Activated CD4-positive, CD25-positive, alpha-beta regulatory T cell treated with anti-CD3 and anti-CD28 coated beads, Interleukin-2, amount 50 U/mL, for 24 hours (primary cell): ENCODE data around the gene PPM1J.

Experiments
- ATAC-seq, 2 donors: fragments of 150-1000 bp; cut with Tn5 transposase; one replicate each; pipeline ENCODE4 v1.10.0; 2021; ENCODE audit warnings: mild to moderate bottlenecking in 1 of 2, moderate library complexity in 1 of 2

Gene PPM1J

GRCh38 chr1:112687785-112688496, 27.2 kb downstream of the PPM1J start:
- no peak for ATAC-seq

GRCh38 chr1:112687361-112687760, 27.8 kb downstream of the PPM1J start:
- no peak for ATAC-seq

GRCh38 chr1:112686835-112687234, 28.3 kb downstream of the PPM1J start:
- ATAC-seq = no peak

- no peak for ATAC-seq
Measured at GRCh38 chr1:112686417-112686816, 28.7 kb downstream of the PPM1J start.

GRCh38 chr1:112685913-112686312, 29.2 kb downstream of the PPM1J start:
- no peak for ATAC-seq

- no peak for ATAC-seq
Measured at GRCh38 chr1:112678605-112679004, 36.5 kb downstream of the PPM1J start.

- ATAC-seq = no peak
Measured at GRCh38 chr1:112677501-112677900, 37.6 kb downstream of the PPM1J start.

GRCh38 chr1:112676543-112676942, 38.6 kb downstream of the PPM1J start:
- no peak for ATAC-seq

- no peak for ATAC-seq
Measured at GRCh38 chr1:112675728-112676381, 39.3 kb downstream of the PPM1J start.

GRCh38 chr1:112674986-112675727, 40.0 kb downstream of the PPM1J start:
- ATAC-seq = peak; percentile 47 to 52

GRCh38 chr1:112674440-112674985, 40.6 kb downstream of the PPM1J start, which contains the start of gene MOV10:
Gene MOV10, plus strand, starts transcription at chr1:112674659. Its CDS starts 254 bp downstream, at chr1:112674913.
- peak; percentile 61 to 70 for ATAC-seq

- no peak for ATAC-seq
Measured at GRCh38 chr1:112673592-112674439, 41.3 kb downstream of the PPM1J start.

GRCh38 chr1:112672842-112673241, 42.3 kb downstream of the PPM1J start:
- ATAC-seq = no peak

- ATAC-seq = no peak
Measured at GRCh38 chr1:112672009-112672408, 43.1 kb downstream of the PPM1J start.

- ATAC-seq = peak; percentile 42 to 55
Measured at GRCh38 chr1:112666946-112667345, 48.2 kb downstream of the PPM1J start.

GRCh38 chr1:112665857-112666256, 49.3 kb downstream of the PPM1J start:
- ATAC-seq = no peak
